HEK293 (cell line): ENCODE measurements around the gene DRC1.

Source experiments
- ATF2 ChIP-seq: fragments of 450-650 bp; formaldehyde crosslinking; IDR thresholded peaks from 2 replicates; pipeline ENCODE4 v1.5.1; 2016; ENCODE audit warnings: missing biosample characterization, missing genetic modification characterization, low read depth
- CTCF ChIP-seq: fragments of 450-650 bp; formaldehyde crosslinking; IDR thresholded peaks from 2 replicates; pipeline ENCODE4 v1.5.1; 2016; ENCODE audit warnings: missing biosample characterization, missing genetic modification characterization
- PATZ1 ChIP-seq: fragments of 450-650 bp; formaldehyde crosslinking; IDR thresholded peaks from 2 replicates; pipeline ENCODE4 v1.5.1; 2016; ENCODE audit warnings: missing biosample characterization, missing genetic modification characterization
- ZFP37 ChIP-seq: fragments of 450-650 bp; formaldehyde crosslinking; IDR thresholded peaks from 2 replicates; pipeline ENCODE4 v1.5.1; 2016; ENCODE audit warnings: missing biosample characterization, missing genetic modification characterization
- ZNF16 ChIP-seq: fragments of 450-650 bp; formaldehyde crosslinking; IDR thresholded peaks from 2 replicates; pipeline ENCODE4 v1.5.1; 2016; ENCODE audit warnings: low read depth, missing biosample characterization, missing genetic modification characterization
- ZNF18 ChIP-seq: fragments of 450-650 bp; formaldehyde crosslinking; IDR thresholded peaks from 2 replicates; pipeline ENCODE4 v1.5.1; 2016; ENCODE audit warnings: missing biosample characterization, missing genetic modification characterization
- ZNF184 ChIP-seq: fragments of 450-650 bp; IDR thresholded peaks from 2 replicates; pipeline ENCODE4 v1.5.1; 2018; ENCODE audit warnings: missing biosample characterization, mild to moderate bottlenecking, missing genetic modification characterization
- TF ChIP-seq, protein P1 (sequence below): fragments of 450-650 bp; formaldehyde crosslinking; IDR thresholded peaks from 2 replicates; pipeline ENCODE4 v1.5.1; 2016; ENCODE audit warnings: missing biosample characterization, missing genetic modification characterization, borderline replicate concordance
- TF ChIP-seq, protein P2 (sequence below): fragments of 450-650 bp; formaldehyde crosslinking; IDR thresholded peaks from 2 replicates; pipeline ENCODE4 v1.5.1; 2016; ENCODE audit warnings: missing biosample characterization, missing genetic modification characterization

GRCh38 chr2:26495705-26496297, 94.1 kb downstream of the DRC1 start:
- TF ChIP-seq PATZ1 (tag by site-specific recombination) (no peak), CTCF (tag by site-specific recombination) (no peak), ZNF18 (tag by site-specific recombination) (no peak), ATF2 (tag by site-specific recombination) (no peak), ZNF16 (tag by site-specific recombination) (no peak), ZFP37 (tag by site-specific recombination) (no peak), ZNF184 (tag by site-specific recombination) (no peak)
- TF ChIP-seq, protein P1, sequence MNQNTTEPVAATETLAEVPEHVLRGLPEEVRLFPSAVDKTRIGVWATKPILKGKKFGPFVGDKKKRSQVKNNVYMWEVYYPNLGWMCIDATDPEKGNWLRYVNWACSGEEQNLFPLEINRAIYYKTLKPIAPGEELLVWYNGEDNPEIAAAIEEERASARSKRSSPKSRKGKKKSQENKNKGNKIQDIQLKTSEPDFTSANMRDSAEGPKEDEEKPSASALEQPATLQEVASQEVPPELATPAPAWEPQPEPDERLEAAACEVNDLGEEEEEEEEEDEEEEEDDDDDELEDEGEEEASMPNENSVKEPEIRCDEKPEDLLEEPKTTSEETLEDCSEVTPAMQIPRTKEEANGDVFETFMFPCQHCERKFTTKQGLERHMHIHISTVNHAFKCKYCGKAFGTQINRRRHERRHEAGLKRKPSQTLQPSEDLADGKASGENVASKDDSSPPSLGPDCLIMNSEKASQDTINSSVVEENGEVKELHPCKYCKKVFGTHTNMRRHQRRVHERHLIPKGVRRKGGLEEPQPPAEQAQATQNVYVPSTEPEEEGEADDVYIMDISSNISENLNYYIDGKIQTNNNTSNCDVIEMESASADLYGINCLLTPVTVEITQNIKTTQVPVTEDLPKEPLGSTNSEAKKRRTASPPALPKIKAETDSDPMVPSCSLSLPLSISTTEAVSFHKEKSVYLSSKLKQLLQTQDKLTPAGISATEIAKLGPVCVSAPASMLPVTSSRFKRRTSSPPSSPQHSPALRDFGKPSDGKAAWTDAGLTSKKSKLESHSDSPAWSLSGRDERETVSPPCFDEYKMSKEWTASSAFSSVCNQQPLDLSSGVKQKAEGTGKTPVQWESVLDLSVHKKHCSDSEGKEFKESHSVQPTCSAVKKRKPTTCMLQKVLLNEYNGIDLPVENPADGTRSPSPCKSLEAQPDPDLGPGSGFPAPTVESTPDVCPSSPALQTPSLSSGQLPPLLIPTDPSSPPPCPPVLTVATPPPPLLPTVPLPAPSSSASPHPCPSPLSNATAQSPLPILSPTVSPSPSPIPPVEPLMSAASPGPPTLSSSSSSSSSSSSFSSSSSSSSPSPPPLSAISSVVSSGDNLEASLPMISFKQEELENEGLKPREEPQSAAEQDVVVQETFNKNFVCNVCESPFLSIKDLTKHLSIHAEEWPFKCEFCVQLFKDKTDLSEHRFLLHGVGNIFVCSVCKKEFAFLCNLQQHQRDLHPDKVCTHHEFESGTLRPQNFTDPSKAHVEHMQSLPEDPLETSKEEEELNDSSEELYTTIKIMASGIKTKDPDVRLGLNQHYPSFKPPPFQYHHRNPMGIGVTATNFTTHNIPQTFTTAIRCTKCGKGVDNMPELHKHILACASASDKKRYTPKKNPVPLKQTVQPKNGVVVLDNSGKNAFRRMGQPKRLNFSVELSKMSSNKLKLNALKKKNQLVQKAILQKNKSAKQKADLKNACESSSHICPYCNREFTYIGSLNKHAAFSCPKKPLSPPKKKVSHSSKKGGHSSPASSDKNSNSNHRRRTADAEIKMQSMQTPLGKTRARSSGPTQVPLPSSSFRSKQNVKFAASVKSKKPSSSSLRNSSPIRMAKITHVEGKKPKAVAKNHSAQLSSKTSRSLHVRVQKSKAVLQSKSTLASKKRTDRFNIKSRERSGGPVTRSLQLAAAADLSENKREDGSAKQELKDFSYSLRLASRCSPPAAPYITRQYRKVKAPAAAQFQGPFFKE (tag by site-specific recombination), result no peak
- TF ChIP-seq, protein P2, sequence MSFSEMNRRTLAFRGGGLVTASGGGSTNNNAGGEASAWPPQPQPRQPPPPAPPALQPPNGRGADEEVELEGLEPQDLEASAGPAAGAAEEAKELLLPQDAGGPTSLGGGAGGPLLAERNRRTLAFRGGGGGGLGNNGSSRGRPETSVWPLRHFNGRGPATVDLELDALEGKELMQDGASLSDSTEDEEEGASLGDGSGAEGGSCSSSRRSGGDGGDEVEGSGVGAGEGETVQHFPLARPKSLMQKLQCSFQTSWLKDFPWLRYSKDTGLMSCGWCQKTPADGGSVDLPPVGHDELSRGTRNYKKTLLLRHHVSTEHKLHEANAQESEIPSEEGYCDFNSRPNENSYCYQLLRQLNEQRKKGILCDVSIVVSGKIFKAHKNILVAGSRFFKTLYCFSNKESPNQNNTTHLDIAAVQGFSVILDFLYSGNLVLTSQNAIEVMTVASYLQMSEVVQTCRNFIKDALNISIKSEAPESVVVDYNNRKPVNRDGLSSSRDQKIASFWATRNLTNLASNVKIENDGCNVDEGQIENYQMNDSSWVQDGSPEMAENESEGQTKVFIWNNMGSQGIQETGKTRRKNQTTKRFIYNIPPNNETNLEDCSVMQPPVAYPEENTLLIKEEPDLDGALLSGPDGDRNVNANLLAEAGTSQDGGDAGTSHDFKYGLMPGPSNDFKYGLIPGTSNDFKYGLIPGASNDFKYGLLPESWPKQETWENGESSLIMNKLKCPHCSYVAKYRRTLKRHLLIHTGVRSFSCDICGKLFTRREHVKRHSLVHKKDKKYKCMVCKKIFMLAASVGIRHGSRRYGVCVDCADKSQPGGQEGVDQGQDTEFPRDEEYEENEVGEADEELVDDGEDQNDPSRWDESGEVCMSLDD (tag by site-specific recombination), result no peak
